Right lobe of liver (tissue), 4 donors: Measurements from ENCODE around the gene FLYWCH2.
A peak's percentile ranks its signal among the peaks of the same experiment; 100 is the strongest.

Experiments used
- POLR2A ChIP-seq: fragments of 450-650 bp; IDR thresholded peaks from one replicate; pipeline ENCODE4 v1.6.1; 2017; ENCODE audit warnings: antibody characterized with exemption, mild to moderate bottlenecking
- TF ChIP-seq, protein P1 (sequence below), 4 donors: fragments of 200-600 bp in 3 of 4; fragments of 450-650 bp in 1 of 4; IDR thresholded peaks; one replicate each; pipeline versions ENCODE4 v1.5.1 to v1.8.0; 2016 to 2022; ENCODE audit warnings: antibody characterized with exemption in 4 of 4, mild to moderate bottlenecking in 2 of 4
- donor health status: DM: no; HTN: no; CAD: no.
- donor health status: DM: no; HTN: no; CAD: no.
- donor health status: DM: no; HTN: yes; CAD: no.

GRCh38 chr16:2927010-2927646, 44.1 kb downstream of the FLYWCH2 start:
- TF ChIP-seq, protein P1, sequence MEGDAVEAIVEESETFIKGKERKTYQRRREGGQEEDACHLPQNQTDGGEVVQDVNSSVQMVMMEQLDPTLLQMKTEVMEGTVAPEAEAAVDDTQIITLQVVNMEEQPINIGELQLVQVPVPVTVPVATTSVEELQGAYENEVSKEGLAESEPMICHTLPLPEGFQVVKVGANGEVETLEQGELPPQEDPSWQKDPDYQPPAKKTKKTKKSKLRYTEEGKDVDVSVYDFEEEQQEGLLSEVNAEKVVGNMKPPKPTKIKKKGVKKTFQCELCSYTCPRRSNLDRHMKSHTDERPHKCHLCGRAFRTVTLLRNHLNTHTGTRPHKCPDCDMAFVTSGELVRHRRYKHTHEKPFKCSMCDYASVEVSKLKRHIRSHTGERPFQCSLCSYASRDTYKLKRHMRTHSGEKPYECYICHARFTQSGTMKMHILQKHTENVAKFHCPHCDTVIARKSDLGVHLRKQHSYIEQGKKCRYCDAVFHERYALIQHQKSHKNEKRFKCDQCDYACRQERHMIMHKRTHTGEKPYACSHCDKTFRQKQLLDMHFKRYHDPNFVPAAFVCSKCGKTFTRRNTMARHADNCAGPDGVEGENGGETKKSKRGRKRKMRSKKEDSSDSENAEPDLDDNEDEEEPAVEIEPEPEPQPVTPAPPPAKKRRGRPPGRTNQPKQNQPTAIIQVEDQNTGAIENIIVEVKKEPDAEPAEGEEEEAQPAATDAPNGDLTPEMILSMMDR (IDR thresholded peaks at IDR 0.05), result peak; percentile 93 to 98 (median 98)
- TF ChIP-seq POLR2A, result no peak
